Lower leg skin (tissue), 3 donors: Measurements from ENCODE around the gene GALNT14.

Experiments used
- CTCF ChIP-seq, 3 donors: fragments of 450-650 bp; IDR thresholded peaks; one replicate each; pipeline ENCODE4 v1.5.1; 2016; ENCODE audit warnings: antibody characterized with exemption in 3 of 3, mild to moderate bottlenecking in 3 of 3, moderate library complexity in 2 of 3
- POLR2A ChIP-seq, 2 donors: fragments of 450-650 bp; IDR thresholded peaks; one replicate each; pipeline ENCODE4 v1.6.1; 2016 to 2017; ENCODE audit warnings: antibody characterized with exemption in 2 of 2, mild to moderate bottlenecking in 1 of 2, moderate library complexity in 1 of 2

GRCh38 chr2:30960213-30960612 is 178.0 kb downstream of the GALNT14 start:
- no peak for TF ChIP-seq POLR2A (IDR thresholded peaks at IDR 0.05)
- no peak for TF ChIP-seq CTCF (IDR thresholded peaks at IDR 0.05)
